OCI-LY3 (cell line): ENCODE results near the gene EYA4.

Experiments used
- H2AFZ ChIP-seq: fragments of 200-600, 300-600 bp; shearing (Covaris generic); 2 replicates; pipeline ENCODE4 v1.6.0; 2014; ENCODE audit warnings: antibody characterized with exemption, low read depth, low read length
- H3K27ac ChIP-seq: fragments of 200-600, 300-600 bp; sonication (generic); 2 replicates; pipeline ENCODE4 v1.5.1; 2014; ENCODE audit warnings: mild to moderate bottlenecking, low read length, moderate library complexity, mixed read lengths
- H3K27me3 ChIP-seq: fragments of 200-600, 300-600 bp; sonication (generic); 2 replicates; pipeline ENCODE4 v1.6.1; 2014; ENCODE audit warnings: low read depth, low read length, mixed read lengths
- H3K36me3 ChIP-seq: fragments of 200-600, 300-600 bp; sonication (generic); replicated peaks from 2 replicates; pipeline ENCODE3; 2014; ENCODE audit warnings: low read depth, low read length, mixed read lengths
- H3K4me1 ChIP-seq: fragments of 300-600, 200-600 bp; sonication (generic); 2 replicates; pipeline ENCODE4 v1.6.1; 2014; ENCODE audit warnings: low read length, mixed read lengths
- H3K4me2 ChIP-seq: fragments of 200-600, 300-600 bp; sonication (generic); 2 replicates; pipeline ENCODE4 v1.6.1; 2014; ENCODE audit warnings: low read length, mixed read lengths
- H3K4me3 ChIP-seq: fragments of 300-600, 200-600 bp; sonication (generic); 2 replicates; pipeline ENCODE4 v1.5.1; 2014; ENCODE audit warnings: antibody characterized with exemption, mild to moderate bottlenecking, low read length, moderate library complexity
- H3K79me2 ChIP-seq: fragments of 300-600, 200-600 bp; shearing (Covaris generic); 2 replicates; pipeline ENCODE4 v1.6.1; 2014; ENCODE audit warnings: mild to moderate bottlenecking, low read length, mixed read lengths
- H3K9ac ChIP-seq: fragments of 300-600, 200-600 bp; shearing (Covaris generic); 2 replicates; pipeline ENCODE4 v1.6.0; 2014; ENCODE audit warnings: mild to moderate bottlenecking, low read length, moderate library complexity
- H3K9me3 ChIP-seq: fragments of 200-600, 300-600 bp; shearing (Covaris generic); 2 replicates; pipeline ENCODE4 v1.6.1; 2014; ENCODE audit warnings: low read length, mixed read lengths; ENCODE audit not compliant: insufficient read depth
- H4K20me1 ChIP-seq: fragments of 200-600, 300-600 bp; sonication (generic); 2 replicates; pipeline ENCODE4 v1.6.1; 2016; ENCODE audit warnings: low read length, mixed read lengths; ENCODE audit not compliant: insufficient read depth
- CTCF ChIP-seq: fragments of 200-600, 300-600 bp; sonication (generic); IDR thresholded peaks from 2 replicates; pipeline ENCODE4 v1.5.1; 2014; ENCODE audit warnings: antibody characterized with exemption, low read length, low read depth
- EZH2phosphoT487 ChIP-seq: fragments of 200-600 bp; shearing (Covaris generic); IDR thresholded peaks from 2 replicates; pipeline ENCODE4 v1.6.1; 2018; ENCODE audit warnings: antibody characterized with exemption, mixed run types, low read depth

Gene EYA4

GRCh38 chr6:133441491-133441890, 200.3 kb downstream of the EYA4 start:
- H3K27me3 ChIP-seq: no peaks in the 10 kb centered on the region
- H3K9ac ChIP-seq: no peak overlapping the region
- H3K36me3 ChIP-seq: no peaks in the 10 kb centered on the region
- no peaks in the 10 kb centered on the region for H4K20me1 ChIP-seq
- no peaks in the 10 kb centered on the region for H3K4me1 ChIP-seq
- TF ChIP-seq EZH2phosphoT487 (no peak), CTCF (no peak)
- H3K4me2 ChIP-seq: no peak overlapping the region
- H2AFZ ChIP-seq: no peak overlapping the region
- no peak overlapping the region for H3K4me3 ChIP-seq
- H3K79me2 ChIP-seq: no peaks in the 10 kb centered on the region
- no peaks in the 10 kb centered on the region for H3K9me3 ChIP-seq
- H3K27ac ChIP-seq: no peak overlapping the region

GRCh38 chr6:133446789-133447188, 205.6 kb downstream of the EYA4 start:
- no peaks in the 10 kb centered on the region for H3K36me3 ChIP-seq
- no peak overlapping the region for H3K4me3 ChIP-seq
- H3K4me2 ChIP-seq: no peak overlapping the region
- TF ChIP-seq EZH2phosphoT487 (no peak), CTCF (no peak)
- H3K9me3 ChIP-seq: no peaks in the 10 kb centered on the region
- H2AFZ ChIP-seq: no peak overlapping the region
- no peaks in the 10 kb centered on the region for H4K20me1 ChIP-seq
- H3K9ac ChIP-seq: no peak overlapping the region
- H3K27ac ChIP-seq: no peak overlapping the region
- no peaks in the 10 kb centered on the region for H3K4me1 ChIP-seq
- no peaks in the 10 kb centered on the region for H3K27me3 ChIP-seq
- H3K79me2 ChIP-seq: no peaks in the 10 kb centered on the region

- Histone ChIP-seq H3K4me2 (no peak overlapping the region), H2AFZ (no peak overlapping the region), H3K4me3 (no peak overlapping the region), H3K27ac (no peak overlapping the region), H3K79me2 (no peaks in the 10 kb centered on the region), H4K20me1 (no peaks in the 10 kb centered on the region), H3K4me1 (no peaks in the 10 kb centered on the region), H3K27me3 (no peaks in the 10 kb centered on the region), H3K9me3 (no peaks in the 10 kb centered on the region), H3K9ac (no peak overlapping the region), H3K36me3 (no peaks in the 10 kb centered on the region)
- no peak for TF ChIP-seq CTCF
- no peak for TF ChIP-seq EZH2phosphoT487
Measured at GRCh38 chr6:133447924-133448323, 206.8 kb downstream of the EYA4 start.

- Histone ChIP-seq H3K9me3 (no peaks in the 10 kb centered on the region), H3K9ac (no peak overlapping the region), H4K20me1 (no peaks in the 10 kb centered on the region), H3K36me3 (no peaks in the 10 kb centered on the region), H3K27me3 (no peaks in the 10 kb centered on the region), H3K4me2 (no peak overlapping the region), H3K4me1 (no peaks in the 10 kb centered on the region), H3K79me2 (no peaks in the 10 kb centered on the region), H2AFZ (no peak overlapping the region), H3K27ac (no peak overlapping the region), H3K4me3 (no peak overlapping the region)
- no peak for TF ChIP-seq EZH2phosphoT487
- TF ChIP-seq CTCF: no peak
Measured at GRCh38 chr6:133456439-133456838, 215.3 kb downstream of the EYA4 start.
